ENCODE measurements around the gene HDAC9.

Gene HDAC9

DNA sequence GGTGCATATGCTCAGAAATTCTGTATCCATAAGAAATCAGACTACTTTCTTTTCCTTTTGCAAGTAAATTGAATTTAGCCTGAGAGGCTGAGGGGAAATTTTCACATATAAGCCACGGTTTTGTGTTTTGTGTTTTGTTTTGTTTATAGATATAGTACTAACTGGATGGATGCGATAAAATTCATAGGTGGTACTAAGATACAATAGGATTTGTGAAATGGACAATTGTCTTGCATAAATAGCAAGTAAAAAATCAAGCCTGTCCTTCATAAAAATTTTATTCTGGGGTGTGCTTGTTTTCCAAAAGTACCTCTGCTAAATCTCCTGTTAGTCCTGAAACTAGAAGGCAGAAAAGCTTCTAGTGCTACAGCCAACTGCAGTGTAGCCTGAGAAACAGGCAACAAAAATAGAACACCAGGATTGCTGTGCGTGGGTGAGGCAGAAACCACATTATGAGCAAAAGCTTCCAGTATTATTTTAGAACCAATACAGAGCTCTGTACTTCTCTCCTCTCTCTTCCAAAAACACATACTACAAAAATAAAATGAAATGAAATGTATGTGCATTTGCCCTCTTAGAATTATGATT is 634 bp upstream of the HDAC9 start:
- DNase-seq (ENCODE audit: low read depth): no peak

DNA sequence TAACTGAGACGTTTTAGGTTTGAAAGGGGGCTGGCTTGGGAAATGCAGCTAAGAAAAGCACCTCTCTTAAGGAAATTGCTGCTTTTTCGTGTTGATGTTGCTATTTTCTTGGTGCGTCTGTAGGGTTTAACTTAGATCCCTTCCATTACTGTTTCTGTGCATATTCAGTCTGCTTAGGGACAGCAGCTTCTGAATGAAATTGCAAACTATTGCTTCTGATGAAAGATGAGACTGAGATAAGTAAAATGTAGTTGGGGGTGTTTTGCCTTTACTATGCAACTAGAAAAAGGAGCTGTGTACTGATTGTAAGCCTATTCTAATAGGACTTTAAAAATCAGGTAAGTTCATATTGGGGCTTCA is 772 bp downstream of the HDAC9 start:
- DNase-seq (ENCODE audit: low read depth): no peak

DNA sequence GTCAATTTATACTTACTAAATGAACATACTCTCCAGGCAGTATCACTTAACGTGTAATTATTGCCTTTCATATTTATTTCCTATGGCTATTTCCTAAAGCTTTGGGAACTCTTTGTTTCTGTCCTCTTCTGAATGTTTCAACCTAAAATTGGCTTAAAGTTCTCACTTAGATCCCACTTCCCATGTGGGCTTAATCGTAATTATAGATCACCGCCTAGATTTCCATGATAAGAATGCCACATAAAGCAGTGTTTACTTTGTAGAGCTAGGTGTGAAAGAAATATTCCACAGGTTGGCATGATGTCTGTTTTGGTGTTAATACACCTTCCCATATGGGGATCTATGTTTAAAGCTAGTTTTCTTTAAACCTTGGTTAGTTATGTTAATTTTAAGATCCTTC is 1.5 kb downstream of the HDAC9 start:
- DNase-seq (ENCODE audit: low read depth): no peak

DNA sequence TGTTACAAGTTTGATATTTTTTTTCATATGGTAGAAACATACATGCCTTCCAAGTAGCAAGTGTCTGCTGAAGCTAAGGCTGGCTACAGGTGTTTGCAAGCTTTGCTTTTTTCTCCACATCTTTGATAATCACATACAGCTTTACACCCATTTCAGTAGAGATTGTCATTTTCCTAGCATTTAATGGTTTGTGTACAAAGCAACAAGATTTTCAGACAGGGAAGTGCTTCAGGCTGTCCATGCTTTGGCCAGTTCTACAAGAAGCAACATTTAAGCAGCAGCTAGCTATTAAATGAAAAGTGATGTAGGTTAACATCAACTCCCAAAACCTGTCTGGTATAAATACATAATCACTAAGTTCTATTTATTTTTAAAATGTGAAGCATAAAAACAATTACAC is 2.3 kb downstream of the HDAC9 start:
- no peak for DNase-seq (ENCODE audit: low read depth)

DNA sequence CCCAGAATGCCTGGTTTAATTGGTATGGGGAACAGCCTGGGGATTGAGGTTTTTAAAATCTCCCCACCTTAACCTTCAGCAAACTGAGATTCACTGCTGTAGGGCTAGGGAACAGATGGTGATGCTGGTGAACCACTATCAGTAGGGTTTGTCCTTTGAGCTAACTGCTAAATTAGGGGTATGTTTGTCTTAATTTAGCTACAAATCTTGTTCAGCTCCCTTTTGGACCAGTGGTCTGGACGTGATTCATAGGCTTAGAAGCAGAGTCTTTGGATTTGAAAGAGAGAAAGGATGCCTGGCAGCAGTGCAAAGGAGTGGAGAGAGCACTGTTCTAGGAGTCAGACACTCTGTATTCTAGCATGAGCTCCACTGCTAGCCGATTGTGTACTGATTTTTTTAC is 2.8 kb downstream of the HDAC9 start:
- no peak for DNase-seq (ENCODE audit: low read depth)

DNA sequence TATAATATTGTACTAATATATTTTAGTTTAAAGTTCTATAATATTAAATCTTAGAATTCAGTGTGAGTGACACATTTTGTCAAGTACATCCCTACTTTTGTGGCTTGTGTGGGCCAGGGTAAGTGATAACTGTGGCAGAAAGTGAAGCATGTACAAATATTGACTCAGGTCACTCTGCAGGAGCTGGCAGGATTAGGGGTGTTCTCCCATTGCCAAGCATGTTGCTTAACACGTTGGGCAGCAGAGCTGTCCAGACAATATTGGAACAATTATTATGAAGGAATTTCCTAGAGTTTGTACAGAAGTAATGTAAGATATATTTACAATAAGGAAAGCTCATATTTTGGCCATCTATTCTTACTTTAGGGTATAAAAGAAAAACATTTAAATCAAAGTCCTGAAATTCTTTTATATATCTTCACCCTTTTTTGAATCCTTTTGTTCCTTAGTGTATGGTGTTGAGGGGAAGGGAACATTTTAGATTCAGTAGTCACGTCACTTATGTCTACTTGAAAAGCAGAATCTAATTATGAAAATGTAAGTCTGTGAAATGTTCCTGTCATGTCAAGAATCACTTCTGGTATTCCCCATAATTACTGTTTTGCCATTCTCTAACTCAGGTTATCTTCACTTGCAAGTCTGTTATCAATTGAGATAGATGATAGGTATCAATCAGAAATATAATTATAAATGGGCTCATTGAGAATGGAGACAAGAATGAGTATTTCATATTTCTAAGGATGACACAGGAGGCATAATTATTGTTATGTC is 4.0 kb downstream of the HDAC9 start:
- no peak for DNase-seq (ENCODE audit: low read depth)

DNA sequence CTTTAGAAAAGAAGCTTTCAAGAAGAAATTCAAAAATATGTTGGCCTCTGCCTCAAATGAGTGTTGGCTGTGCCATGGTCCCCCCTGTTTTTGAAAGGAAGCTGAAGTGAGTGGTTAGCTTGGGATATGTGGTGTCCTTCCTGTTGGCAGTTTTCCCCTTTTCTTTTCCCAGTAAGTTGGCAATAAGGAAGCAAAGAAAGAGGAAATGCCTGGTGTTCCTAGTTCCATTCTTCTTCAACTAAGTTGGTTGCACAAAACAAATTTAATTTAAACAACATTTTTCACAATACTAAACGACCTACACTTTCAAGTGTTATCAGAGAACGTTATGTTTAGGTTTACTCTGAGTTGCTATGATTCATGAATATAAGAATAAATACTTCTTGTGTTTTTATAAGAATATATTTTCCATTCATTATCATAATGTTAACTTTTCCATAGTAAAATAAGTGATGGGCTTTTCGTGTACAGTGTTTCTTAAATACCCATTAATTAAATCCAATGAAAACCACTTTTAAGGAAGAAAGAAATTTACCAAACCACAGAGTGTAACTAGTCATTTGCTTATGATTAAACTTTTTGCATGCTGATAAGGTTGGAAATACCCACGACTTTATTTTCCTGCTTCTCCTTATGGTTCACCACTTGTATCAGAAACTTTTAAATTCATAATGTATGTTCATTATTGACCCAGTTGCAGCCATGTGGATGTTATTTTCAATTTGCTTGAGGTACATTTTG is 7.7 kb downstream of the HDAC9 start:
- DNase-seq (ENCODE audit: low read depth): no peak

DNA sequence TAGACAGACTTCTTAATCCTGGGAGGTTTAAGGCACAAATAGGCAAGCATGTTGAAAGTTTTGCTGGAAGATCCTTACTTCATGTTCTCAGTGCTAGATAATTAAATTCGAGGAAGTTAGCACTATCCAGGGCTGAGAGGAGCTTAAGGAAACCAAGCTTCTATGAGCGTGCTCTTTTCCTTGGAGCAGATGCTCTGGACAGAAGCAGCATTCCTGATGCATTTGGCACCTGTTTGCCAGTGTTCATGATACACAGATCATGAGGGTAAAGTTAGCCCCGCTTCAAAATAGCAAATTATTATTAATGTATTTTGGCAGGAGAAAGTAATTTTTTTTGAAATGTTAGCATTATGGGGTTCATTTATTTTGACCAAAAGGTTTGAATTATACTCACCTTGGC is 9.4 kb downstream of the HDAC9 start:
- no peak for DNase-seq (ENCODE audit: low read depth)

DNA sequence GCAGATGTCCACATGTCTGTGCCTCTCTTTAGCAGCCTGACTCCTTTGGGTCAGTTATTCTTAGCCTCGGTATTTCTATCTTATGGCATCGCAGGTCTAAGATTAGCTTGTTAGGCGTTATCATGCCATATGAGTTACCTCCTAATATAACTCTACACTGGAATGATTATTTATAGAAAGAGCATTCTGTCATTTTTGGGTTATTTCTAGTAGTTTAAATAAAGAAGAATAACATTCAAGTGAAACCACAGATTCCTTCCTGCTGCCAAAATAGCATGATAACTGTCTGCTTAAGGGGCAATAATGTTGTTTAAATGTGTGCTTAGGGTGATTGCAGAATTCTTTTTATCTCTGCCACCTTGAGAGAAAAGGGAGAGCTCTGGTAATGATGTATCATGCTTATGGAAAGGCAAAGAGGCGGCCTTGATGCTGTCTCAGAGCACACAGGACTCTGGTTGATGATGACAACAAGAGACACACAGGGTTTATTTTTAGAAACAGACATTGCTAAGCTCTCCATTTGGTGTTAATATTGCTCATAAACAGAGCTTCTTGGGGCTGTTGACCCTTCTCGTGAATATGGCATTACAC is 10.4 kb downstream of the HDAC9 start:
- no peak for DNase-seq (ENCODE audit: low read depth)

DNA sequence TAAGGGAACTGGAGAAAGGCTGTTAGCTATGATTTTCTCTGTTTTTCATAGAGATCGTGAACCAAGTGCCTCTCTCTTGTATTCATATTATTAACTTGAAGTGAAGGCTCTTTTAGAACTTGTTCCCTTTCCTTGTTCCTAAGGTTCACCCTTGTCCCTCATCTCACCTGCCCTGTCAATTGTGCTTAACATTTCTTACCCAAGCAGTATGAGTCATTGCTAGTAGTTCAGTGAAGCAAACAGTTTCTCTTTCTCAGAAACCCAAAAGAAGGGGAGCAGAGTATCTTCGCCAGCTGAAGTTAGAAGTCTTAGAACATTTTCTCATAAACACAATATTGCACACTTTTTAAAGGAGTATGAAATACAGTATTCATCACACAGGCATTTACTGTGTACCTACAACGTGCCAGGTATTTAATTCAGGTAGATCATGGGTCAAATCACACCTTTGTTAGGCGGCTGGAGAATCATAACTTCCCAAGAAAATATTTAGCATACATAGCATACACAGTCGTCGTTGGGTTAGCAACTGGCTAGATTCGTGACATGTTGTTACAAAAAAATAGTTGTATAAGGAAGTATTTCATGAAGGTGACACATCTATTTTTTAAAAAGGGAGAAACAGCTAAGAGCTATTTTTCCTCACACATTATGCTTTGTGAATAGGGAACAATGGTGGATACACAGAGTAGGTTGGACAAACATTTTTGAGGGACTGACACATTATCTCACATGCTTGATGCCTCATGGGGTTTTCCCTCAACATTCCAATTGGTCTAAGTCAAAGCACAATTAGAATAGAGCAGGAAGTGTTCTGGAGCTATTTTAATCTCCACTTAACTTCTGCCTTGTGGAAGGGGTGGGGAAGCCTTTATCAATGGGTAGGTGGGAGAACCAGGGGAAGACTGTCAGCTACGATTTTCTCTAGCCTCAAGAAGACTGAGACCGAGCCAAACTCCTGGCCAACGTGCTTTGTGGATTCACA is 13.2 kb downstream of the HDAC9 start:
- DNase-seq (ENCODE audit: low read depth): peak; percentile 96

DNA sequence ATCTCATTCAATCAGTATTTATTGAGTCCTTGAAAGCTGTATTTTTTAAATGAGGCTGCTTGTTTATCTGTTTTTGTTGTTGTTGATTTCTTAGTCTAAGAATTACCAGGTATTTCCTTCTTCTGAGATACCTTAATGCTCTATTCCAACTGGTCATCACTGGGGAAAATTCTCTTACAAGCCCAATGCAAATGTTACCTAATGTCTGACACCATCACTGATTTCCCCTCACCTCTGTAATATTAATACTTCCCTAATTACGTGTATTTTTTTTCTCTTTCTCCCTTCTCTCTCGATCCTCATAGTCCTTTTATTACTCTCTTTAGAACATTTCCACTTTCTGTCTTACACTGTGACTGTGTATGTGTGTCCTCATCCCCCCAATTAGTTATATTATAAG is 13.9 kb downstream of the HDAC9 start:
- DNase-seq (ENCODE audit: low read depth): no peak

DNA sequence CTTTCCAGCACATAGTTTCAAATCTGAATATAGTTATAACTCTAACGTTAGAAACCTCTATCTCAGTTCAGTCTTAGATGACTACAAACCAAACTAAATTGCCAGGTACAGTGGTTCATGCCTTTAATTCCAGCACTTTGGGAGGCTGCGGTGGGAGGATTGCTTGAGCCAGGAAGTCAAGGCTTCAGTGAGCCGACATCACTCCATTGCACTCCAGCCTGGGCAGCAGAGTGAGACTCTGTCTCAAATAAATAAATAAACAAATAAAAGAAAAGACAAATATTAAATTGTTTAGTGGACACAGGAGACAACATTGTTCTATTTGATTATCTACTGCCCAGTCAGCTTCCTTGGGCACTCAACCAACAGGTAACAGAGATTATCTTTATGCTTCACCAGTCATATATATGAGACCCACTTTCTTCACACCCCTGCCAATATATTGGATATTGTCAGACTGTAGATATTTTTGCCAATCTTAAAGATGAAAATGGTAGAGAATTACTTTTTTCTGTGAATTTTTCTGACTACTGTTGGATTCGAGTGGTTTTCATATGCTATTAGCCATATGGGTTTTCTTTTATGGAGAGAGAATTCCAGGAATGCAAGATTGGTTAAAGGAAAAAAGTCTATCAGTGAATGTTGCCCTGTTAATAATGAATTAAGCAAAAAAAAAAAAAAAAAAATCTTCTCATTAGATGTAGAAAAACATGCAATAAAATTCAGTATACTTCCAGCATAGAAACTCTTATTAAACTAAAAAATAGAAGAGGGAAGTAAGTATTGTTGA is 16.0 kb downstream of the HDAC9 start:
- no peak for DNase-seq (ENCODE audit: low read depth)

DNA sequence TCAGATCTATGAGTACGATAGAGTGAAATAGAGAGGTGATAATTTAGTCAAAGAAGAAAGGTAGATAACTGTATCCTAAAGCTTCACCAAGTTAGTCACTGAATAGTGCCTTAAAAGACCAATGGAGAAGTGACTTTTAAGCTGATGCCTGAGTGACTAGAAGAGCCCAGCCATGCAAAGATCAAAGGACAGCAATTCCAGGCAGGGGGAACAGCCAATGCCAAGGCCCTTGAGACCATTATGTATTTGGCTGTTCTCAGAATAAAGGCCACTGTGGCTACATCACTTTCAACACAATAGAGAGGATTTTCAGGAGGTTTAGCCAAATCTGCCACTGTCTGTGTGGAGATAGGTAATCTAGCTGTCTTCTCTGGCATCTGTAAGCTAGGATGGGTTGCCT is 17.8 kb downstream of the HDAC9 start:
- DNase-seq (ENCODE audit: low read depth): no peak

DNA sequence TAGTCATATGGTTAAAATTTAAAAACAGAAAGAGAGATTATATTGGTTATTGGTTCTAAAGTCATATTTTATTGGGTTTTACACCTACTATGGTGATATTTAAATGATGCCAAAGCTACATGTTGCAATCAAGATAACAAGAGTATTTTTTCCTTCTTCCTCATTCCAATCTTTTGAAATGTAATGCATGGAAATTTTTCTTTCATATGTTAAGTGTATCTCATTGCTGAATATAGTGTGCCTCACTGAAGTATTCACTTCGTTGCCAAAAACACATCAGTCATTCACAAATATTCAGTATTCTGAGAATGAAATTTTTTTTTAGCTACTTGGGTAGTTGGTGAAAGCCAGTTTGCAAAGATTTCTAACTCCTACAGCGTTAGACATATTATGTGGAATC is 19.5 kb downstream of the HDAC9 start:
- DNase-seq (ENCODE audit: low read depth): no peak

DNA sequence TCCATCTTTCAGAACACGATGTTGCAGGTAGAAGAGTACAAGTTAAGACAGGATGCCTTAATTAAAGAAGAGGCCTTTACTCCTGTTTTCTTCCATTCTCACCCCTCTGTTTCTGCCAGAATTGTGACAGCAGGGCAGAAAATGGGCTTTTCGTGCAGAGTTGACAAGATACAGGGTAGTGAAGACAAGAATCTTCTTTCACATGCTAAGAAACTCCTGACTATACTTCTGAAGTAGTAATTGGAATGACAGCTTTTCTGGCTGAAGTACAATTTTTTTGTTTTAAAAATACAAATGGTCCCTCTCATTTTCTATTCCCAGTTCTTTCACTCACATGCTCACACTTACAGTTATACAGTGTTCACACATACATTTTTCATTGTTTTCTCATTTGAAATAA is 22.1 kb downstream of the HDAC9 start:
- DNase-seq (ENCODE audit: low read depth): no peak

DNA sequence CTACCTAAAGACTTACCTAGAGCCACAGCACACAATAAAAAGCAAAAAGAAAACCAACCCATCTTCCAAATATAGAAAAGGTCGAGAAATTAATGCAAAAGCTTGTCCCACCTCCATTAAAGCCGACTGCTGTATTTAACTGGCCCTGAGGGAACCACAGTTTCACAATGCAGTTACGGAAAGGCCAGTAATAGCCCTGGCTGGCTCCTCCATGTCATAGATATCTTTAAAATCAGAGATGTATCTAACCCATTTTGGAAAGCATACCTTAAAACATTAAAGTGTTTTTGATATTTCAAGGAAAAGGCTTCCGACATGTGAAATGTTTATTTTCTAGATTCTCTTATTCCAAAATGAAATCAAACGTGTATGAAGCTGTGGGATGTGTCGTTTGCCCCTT is 23.0 kb downstream of the HDAC9 start:
- no peak for DNase-seq (ENCODE audit: low read depth)

DNA sequence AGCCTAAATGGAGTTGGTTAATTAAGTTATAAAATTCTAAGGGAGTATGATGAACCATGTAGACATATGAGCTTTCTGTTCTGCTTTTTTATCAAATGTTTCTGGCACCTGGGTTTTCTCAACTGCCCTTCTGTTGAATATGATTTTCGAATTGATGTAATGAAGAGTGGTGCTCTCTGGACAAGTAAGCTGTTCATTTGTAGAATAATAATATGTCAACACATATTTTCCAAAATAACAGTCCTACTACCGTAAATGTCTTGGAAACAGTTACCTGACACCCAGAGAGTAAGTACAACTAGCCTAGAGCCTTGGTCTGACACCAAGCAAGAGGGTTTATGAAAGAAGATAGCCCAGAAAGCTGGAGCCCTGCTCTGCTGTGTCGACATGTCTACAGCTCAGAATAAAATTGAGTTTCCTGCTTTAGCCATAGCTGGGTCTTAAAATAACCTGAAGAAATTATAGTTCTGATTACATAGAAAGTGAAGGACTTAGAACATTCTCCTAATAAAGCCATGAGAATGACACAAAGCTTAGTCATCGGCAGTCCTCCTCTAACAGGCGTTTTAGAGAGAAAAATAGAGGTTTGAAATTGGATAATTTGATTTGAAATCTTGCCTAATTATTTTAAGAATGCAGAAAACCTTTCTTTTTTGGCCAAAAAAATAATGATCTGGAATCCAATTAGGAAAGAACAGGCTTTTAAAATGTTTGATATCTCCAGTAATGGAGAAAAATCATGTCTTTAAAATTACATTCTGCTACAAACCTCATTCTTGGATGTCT is 25.1 kb downstream of the HDAC9 start:
- DNase-seq (ENCODE audit: low read depth): peak; percentile 69

DNA sequence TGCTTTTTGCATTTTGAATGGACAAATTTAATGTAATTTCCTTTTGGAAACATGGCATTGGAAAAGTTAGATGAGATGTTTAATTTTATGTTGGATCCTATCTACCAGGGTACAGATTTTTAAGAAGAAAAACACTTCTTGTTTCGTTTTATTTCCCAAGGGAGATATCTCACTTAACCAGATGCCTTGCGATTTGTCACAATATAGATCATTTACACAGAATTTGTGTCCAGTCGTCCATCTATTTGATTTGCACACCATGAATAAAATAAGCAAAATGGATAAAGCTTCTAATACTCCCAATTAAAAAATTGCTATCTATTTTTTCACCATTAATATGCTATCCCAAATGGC is 25.7 kb downstream of the HDAC9 start:
- DNase-seq (ENCODE audit: low read depth): no peak

DNA sequence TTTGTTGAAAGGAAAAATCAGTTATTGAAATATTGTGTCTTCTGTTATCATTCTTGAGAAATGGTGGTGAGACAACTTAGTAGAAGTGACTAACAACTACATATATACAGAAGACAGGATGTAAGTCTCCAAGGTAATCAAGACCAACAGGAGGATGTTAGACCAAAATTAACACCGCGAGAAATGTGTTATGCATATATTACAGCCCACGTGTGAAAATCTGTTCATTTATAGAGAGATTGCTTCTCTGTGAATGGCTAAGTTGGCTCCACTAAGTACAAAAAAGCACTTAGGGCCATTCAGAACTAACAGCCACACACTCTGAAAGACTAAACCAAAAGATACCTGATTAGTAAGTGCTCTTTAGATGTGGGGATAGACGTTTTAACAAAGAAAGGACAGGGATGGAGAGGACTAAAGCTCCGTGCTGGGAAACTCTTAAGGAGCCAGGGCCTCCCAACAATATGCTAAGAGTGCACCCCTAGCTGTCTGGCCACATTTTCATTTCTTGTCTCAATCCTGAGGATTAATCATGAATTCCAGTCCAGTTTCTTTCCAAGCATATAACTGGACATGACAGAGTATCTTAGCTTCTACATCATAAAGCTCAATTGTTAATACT is 26.5 kb downstream of the HDAC9 start:
- DNase-seq (ENCODE audit: low read depth): no peak

DNA sequence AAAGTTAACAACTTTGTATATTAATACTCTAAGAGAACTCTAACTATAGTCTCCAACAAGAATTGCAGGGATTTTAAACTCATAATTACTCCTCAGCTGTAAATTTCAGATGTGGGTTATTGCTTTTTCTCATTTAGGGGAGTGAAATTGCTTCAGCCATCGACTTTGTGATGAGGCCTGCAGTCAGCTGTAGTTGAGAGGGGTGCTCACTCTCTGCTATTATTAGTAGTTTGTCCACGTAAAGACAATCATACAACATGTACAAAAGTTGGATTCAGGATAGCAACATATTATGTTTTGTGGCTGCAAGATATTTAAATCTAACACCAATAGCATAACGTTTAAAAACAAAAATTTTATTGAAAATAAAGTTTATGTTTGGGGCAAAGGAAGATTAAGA is 28.7 kb downstream of the HDAC9 start:
- no peak for DNase-seq (ENCODE audit: low read depth)

Measured in GM04503 (cell line).